K562 (cell line): ENCODE measurements around the gene ETS2. TPM values are rescaled to one million over a fixed set of nuclear protein-coding genes. Genes with fewer than 3 reads are reported as not detected.

ENCODE experiments used
- ATAC-seq: fragments of 200-7000 bp; cut with Tn5 transposase; 3 replicates; pipeline ENCODE4 v1.9.1; 2020; ENCODE audit warnings: moderate library complexity
- BruUV-seq: library from RNA; stranded (reverse); fragments of 400-500 nt; replicated peaks from 2 replicates; lab custom pipeline; 2021; lab: Mats Ljungman, UMichigan
- CTCF ChIA-PET: fragments of 300-600 bp; formaldehyde crosslinking; extraction: SDS; loops from one replicate; lab custom pipeline; 2021; ENCODE audit warnings: low intra/inter-chr PET ratio; lab: Yijun Ruan, JAX
- POLR2A ChIA-PET: fragments of 300-600, 350-650 bp; sonication (Branson Sonifier 250); formaldehyde crosslinking; extraction: SDS; loops from one replicate; lab custom pipeline; 2021; ENCODE audit warnings: antibody characterized with exemption, inconsistent platforms; lab: Yijun Ruan, JAX
- DNase-seq, 4 experiments: peaks; one replicate each; pipeline versions ENCODE4 v3.0.0 to v3.0.0-alpha.2; 2011 to 2018; ENCODE audit warnings: low spot score in 3 of 4, mixed read lengths in 3 of 4; ENCODE audit errors: extremely low read depth in 1 of 4
- FAIRE-seq: peaks from 2 replicates; lab custom pipeline; 2011; peaks lifted over from hg19 to GRCh38; lab: Jason Lieb, UNC
- H2AFZ ChIP-seq: 2 replicates; pipeline ENCODE4 v1.6.0; 2011; ENCODE audit warnings: low read depth, low read length, control low read depth, inconsistent platforms
- H3K27ac ChIP-seq: fragments of 200-600 bp; 3 replicates; pipeline ENCODE4 v1.8.0; 2011; ENCODE audit warnings: low read depth, mild to moderate bottlenecking, control low read depth, inconsistent platforms, low read length, moderate library complexity, mixed read lengths; ENCODE audit errors: extremely low read depth
- H3K27me3 ChIP-seq, 2 experiments: fragments of 300-600 bp in 1 of 2; 2 replicates in 1 of 2; 3 replicates in 1 of 2; pipeline versions ENCODE4 v1.6.0 to v1.8.0; 2011; ENCODE audit warnings: inconsistent platforms in 2 of 2, low read length in 2 of 2, mild to moderate bottlenecking in 1 of 2, mixed read lengths in 1 of 2, moderate library complexity in 1 of 2; ENCODE audit not compliant: control insufficient read depth in 2 of 2, insufficient read depth in 2 of 2
- H3K36me3 ChIP-seq: fragments of 300-600 bp; 3 replicates; pipeline ENCODE4 v1.8.0; 2011; ENCODE audit warnings: mild to moderate bottlenecking, low read length, inconsistent platforms; ENCODE audit not compliant: control insufficient read depth, insufficient read depth
- H3K4me1 ChIP-seq, 2 experiments: fragments of 200-600 bp in 1 of 2; replicated peaks in 1 of 2; 2 replicates in 1 of 2; 3 replicates in 1 of 2; pipeline versions ENCODE4 v1.5.1 to v1.8.0; 2011; ENCODE audit warnings: inconsistent platforms in 2 of 2, low read length in 2 of 2, mild to moderate bottlenecking in 1 of 2, mixed read lengths in 1 of 2, moderate library complexity in 1 of 2; ENCODE audit not compliant: control insufficient read depth in 2 of 2, insufficient read depth in 2 of 2
- H3K4me2 ChIP-seq: 2 replicates; pipeline ENCODE4 v1.6.1; 2011; ENCODE audit warnings: low read length, control low read depth, inconsistent platforms, mixed read lengths; ENCODE audit not compliant: insufficient read depth
- H3K4me3 ChIP-seq: fragments of 200-600 bp; sonication (generic), shearing (Covaris generic); 2 replicates; pipeline ENCODE4 v1.5.1; 2016; ENCODE audit warnings: control low read depth, inconsistent platforms
- H3K79me2 ChIP-seq: fragments of 200-600 bp; 3 replicates; pipeline ENCODE4 v1.8.0; 2011; ENCODE audit warnings: low read length, inconsistent platforms; ENCODE audit not compliant: control insufficient read depth, insufficient read depth
- H3K9ac ChIP-seq, 2 experiments: 2 replicates each; pipeline versions ENCODE4 v1.6.0 to v1.6.1; 2011; ENCODE audit warnings: low read depth in 2 of 2, low read length in 2 of 2, control low read depth in 1 of 2, inconsistent platforms in 1 of 2, mild to moderate bottlenecking in 1 of 2, mixed read lengths in 1 of 2; ENCODE audit not compliant: insufficient read depth in 1 of 2
- H3K9me1 ChIP-seq: one replicate; pipeline ENCODE4 v1.6.0; 2011; ENCODE audit warnings: inconsistent platforms, mild to moderate bottlenecking, low read length, moderate library complexity; ENCODE audit not compliant: control insufficient read depth, insufficient read depth
- H3K9me3 ChIP-seq: replicated peaks from 2 replicates; pipeline ENCODE4 v1.5.1; 2011; ENCODE audit warnings: low read depth, low read length, inconsistent platforms; ENCODE audit not compliant: control insufficient read depth, insufficient read depth
- H4K20me1 ChIP-seq: replicated peaks from 2 replicates; pipeline ENCODE4 v1.6.1; 2011; ENCODE audit warnings: low read length, inconsistent platforms, mixed read lengths; ENCODE audit not compliant: control insufficient read depth, insufficient read depth
- CEBPB ChIP-seq: fragments of 450-650 bp; IDR thresholded peaks from 2 replicates; pipeline ENCODE4 v1.6.1; 2016; ENCODE audit warnings: missing genetic modification characterization, missing compliant biosample characterization
- E2F1 ChIP-seq: sonication (generic); formaldehyde crosslinking; IDR thresholded peaks from 2 replicates; pipeline ENCODE4 v1.8.1; 2023; ENCODE audit warnings: mild to moderate bottlenecking, missing genetic modification reagents, moderate library complexity
- E2F6 ChIP-seq, 2 experiments: IDR thresholded peaks; 2 replicates each; pipeline ENCODE4 v1.6.1; 2011; ENCODE audit warnings: borderline replicate concordance in 1 of 2, control low read depth in 1 of 2, low read depth in 1 of 2, low read length in 1 of 2, mild to moderate bottlenecking in 1 of 2, mixed read lengths in 1 of 2, moderate library complexity in 1 of 2; ENCODE audit not compliant: insufficient read depth in 1 of 2, insufficient read length in 1 of 2, poor library complexity in 1 of 2, severe bottlenecking in 1 of 2; ENCODE audit errors: extremely low read depth in 1 of 2
- KLF16 ChIP-seq: IDR thresholded peaks from 2 replicates; pipeline ENCODE4 v1.6.1; 2016; ENCODE audit warnings: antibody characterized with exemption
- MTA2 ChIP-seq: fragments of 450-650 bp; IDR thresholded peaks from 2 replicates; pipeline ENCODE4 v1.6.1; 2016; ENCODE audit warnings: low read depth
- NFIC ChIP-seq: fragments of 450-650 bp; IDR thresholded peaks from 2 replicates; pipeline ENCODE4 v1.6.1; 2017; ENCODE audit warnings: mild to moderate bottlenecking, inconsistent platforms
- PKNOX1 ChIP-seq: fragments of 450-650 bp; IDR thresholded peaks from 2 replicates; pipeline ENCODE4 v1.6.1; 2016
- PREB ChIP-seq: sonication (generic); formaldehyde crosslinking; IDR thresholded peaks from 2 replicates; pipeline ENCODE4 v1.8.1; 2023; ENCODE audit warnings: mild to moderate bottlenecking, missing genetic modification reagents
- SRSF9 ChIP-seq: fragments of 200-400 bp; formaldehyde crosslinking; IDR thresholded peaks from 2 replicates; pipeline ENCODE4 v1.6.1; 2017; ENCODE audit warnings: low read depth, low read length, borderline replicate concordance
- TEAD4 ChIP-seq, 2 experiments: sonication (generic) in 1 of 2; formaldehyde crosslinking in 1 of 2; IDR thresholded peaks; 2 replicates each; pipeline versions ENCODE4 v1.6.1 to v1.8.0; 2012 to 2022; ENCODE audit warnings: borderline replicate concordance in 1 of 2, inconsistent platforms in 1 of 2, low read length in 1 of 2, mild to moderate bottlenecking in 1 of 2, missing genetic modification reagents in 1 of 2
- ZNF239 ChIP-seq: fragments of 250-450 bp; sonication (Bioruptor Pico); IDR thresholded peaks from 2 replicates; pipeline ENCODE4 v1.4.0; 2020; ENCODE audit warnings: mild to moderate bottlenecking
- WGBS: fragments of 100-300 bp; shearing (Covaris generic); methylation state at CpG from one replicate; pipeline ENCODE4 v1.1.6; 2016; ENCODE audit warnings: low coverage, mixed read lengths; ENCODE audit not compliant: insufficient coverage; ENCODE audit errors: missing lambda C conversion rate; 5-methylcytosine and 5-hydroxymethylcytosine counted together
- in situ Hi-C: fragments of 300-500 bp; cut with MboI; formaldehyde crosslinking; loops from 4 replicates; pipeline ENCODE4 v1.15.0; 2018; ENCODE audit warnings: inconsistent platforms, mixed read lengths
- intact Hi-C: fragments of 100-400 bp; cut with micrococcal nuclease; formaldehyde crosslinking; loops from 2 replicates; pipeline ENCODE4 v1.14.2; 2022
- polyA plus RNA-seq, 8 experiments: library from polyadenylated mRNA; depleted of rRNA in 4 of 8; stranded (reverse) in 5 of 8; unstranded in 3 of 8; fragments of >200 nt; fragmentation: Nextera tagmentation in 2 of 8; fragmentation: Illumina TruSeq in 1 of 8; extraction: Ambion mirVana in 2 of 8; extraction: Trizol in 1 of 8; gene quantifications; 2 replicates each; pipeline versions ENCODE4 v1.2.1 to v1.2.3, GENCODE V29; 2011 to 2014; ENCODE audit warnings: inconsistent platforms in 1 of 8, missing spikeins in 1 of 8
- total RNA-seq, 7 experiments: library from RNA; depleted of rRNA in 6 of 7; stranded (reverse); fragments of >200 nt in 6 of 7; fragmentation: Illumina TruSeq in 2 of 7; extraction: Trizol in 2 of 7; gene quantifications; 2 replicates each; pipeline versions ENCODE4 v1.2.1 to v1.2.3, GENCODE V29; 2011 to 2021; ENCODE audit warnings: low replicate concordance in 1 of 7

ETS2 gene
- total and polyA plus RNA-seq, 9 of the 15 experiments (the other 6 are each of a cell fraction or from before 2014, with no cell fraction given): 1.7 to 24.4 (median 12.2) TPM

- TF ChIP-seq PREB (CRISPR knock-in tag): no peak
- TF ChIP-seq E2F1: peak; percentile 45; the same call in 1 of the 2 replicates
- TF ChIP-seq, all 486 proteins: peak for 17
Observed at GRCh38 chr21:38800924-38801744, 4.6 kb upstream of the ETS2 start (continued).

- Histone ChIP-seq H3K4me2 (no peak overlapping the region), H2AFZ (0 out of 2 replicates have a peak overlapping the region, but pooled peaks have one; percentile 27), H3K4me1 (peaks cover 46 to 54% of the 10 kb centered on the region in 2 experiments), H3K9me3 (no peaks in the 10 kb centered on the region), H3K36me3 (no peaks in the 10 kb centered on the region), H3K27ac (no peak overlapping the region), H3K9me1 (no peaks in the 10 kb centered on the region), H3K9ac (0 out of 4 replicates have a peak overlapping the region, but pooled peaks of 1 of the 2 experiments have one; percentile 27), H3K79me2 (peaks cover 13% of the 10 kb centered on the region), H4K20me1 (no peaks in the 10 kb centered on the region), H3K27me3 (no peaks in the 10 kb centered on the region), H3K4me3 (no peak overlapping the region)
- ATAC-seq (no peak), FAIRE-seq (peak; percentile 46), DNase-seq (peak in 1 of 4 experiments; percentile 35)
- ChIA-PET CTCF (no interaction called here), POLR2A (interaction anchor here (1.0 to 1.4 kb wide), 3 partner anchors 15 to 32 kb away, joined by 4 to 6 read pairs (median 4); no protein-coding TSS in a partner anchor)
- in situ Hi-C loops: no loop called here
- 52% methylated on average over 16 of the region's 16 CpGs for WGBS
- BruUV-seq: no TSS peak
- intact Hi-C loops: loop anchor here (10.0 kb wide), 1 partner anchor 112 kb away; no protein-coding TSS in a partner anchor
- TF ChIP-seq CEBPB (tag) (peak; percentile 71), TEAD4 (IDR thresholded peaks at IDR 0.05; ENCODE audit: low read length) (peak; percentile 27; the same call in 1 of the 2 replicates), TEAD4 (CRISPR knock-in tag; IDR thresholded peaks at IDR 0.05; ENCODE audit: borderline replicate concordance) (no peak), MTA2 (no peak), SRSF9 (no peak), E2F6 (IDR thresholded peaks at IDR 0.05; ENCODE audit: borderline replicate concordance in 1 of 2, extremely low read depth in 1 of 2, insufficient read depth in 1 of 2, insufficient read length in 1 of 2, low read depth in 1 of 2, low read length in 1 of 2, poor library complexity in 1 of 2, severe bottlenecking in 1 of 2) (peak in 1 of 2 experiments; percentile 10), NFIC (no peak), PKNOX1 (peak; percentile 29; the same call in 1 of the 2 replicates), KLF16 (no peak), ZNF239 (CRISPR knock-in tag) (no peak)
Observed at GRCh38 chr21:38802050-38803026, 3.4 kb upstream of the ETS2 start.
